ENCODE measurements around the gene SLC1A4. TPM values are rescaled to one million over a fixed set of nuclear protein-coding genes. Genes with fewer than 3 reads are reported as not detected.

SLC1A4 gene
- total RNA-seq, 2 donors from 2014 or later = 0.07 to 1.9 TPM

DNA sequence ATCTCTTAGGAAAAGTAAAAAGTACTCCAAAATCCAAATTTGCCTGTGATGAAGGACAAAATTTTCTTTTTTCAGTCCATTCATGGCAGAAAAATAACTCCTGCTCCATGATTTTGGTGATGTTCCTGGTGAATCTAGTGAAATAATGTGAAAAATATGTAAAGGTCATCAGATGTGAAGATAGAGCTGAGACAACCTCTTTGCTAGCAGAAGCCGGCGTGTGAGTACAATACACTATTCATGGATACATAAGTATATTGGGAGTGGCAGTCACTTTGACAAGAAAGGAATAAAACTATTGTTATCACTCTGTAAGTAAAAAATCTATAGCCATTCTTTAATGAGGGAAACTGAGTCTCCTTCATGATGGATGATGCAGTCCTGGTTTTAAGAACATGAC is 6.3 kb upstream of the SLC1A4 start:
- Histone ChIP-seq H3K4me3 (ENCODE audit: low read length) (no peak overlapping the region), H3K27ac (ENCODE audit: low read depth, low read length) (no peak overlapping the region), H3K9ac (ENCODE audit: extremely low read depth, low read length, poor library complexity, severe bottlenecking) (no peak overlapping the region), H3K27me3 (ENCODE audit: control insufficient read depth, insufficient read depth, low read length, poor library complexity, severe bottlenecking) (peaks cover 17% of the 10 kb centered on the region), H3K4me1 (ENCODE audit: control insufficient read depth, insufficient read depth, low read length) (no peaks in the 10 kb centered on the region), H3K36me3 (ENCODE audit: control insufficient read depth, insufficient read depth, low read length) (no peaks in the 10 kb centered on the region), H3K9me3 (ENCODE audit: control insufficient read depth, low read length) (no peaks in the 10 kb centered on the region)
- Mint-ChIP-seq H3K27ac (no peak overlapping the region), H3K4me1 (no peaks in the 10 kb centered on the region), H3K4me3 (no peak overlapping the region), H3K27me3 (ENCODE audit: insufficient read depth) (peaks cover 33% of the 10 kb centered on the region), H3K36me3 (ENCODE audit: low read depth) (no peaks in the 10 kb centered on the region), H3K9me3 (no peaks in the 10 kb centered on the region)
- 96% methylated on average over 2 of the region's 2 CpGs; no CpG with 5 or more reads in 1 of the 2 experiments for WGBS, 2 experiments (ENCODE audit: insufficient coverage in 1 of 2, insufficient read length in 1 of 2)
- DNase-seq = no peak
- TF ChIP-seq, protein P1, sequence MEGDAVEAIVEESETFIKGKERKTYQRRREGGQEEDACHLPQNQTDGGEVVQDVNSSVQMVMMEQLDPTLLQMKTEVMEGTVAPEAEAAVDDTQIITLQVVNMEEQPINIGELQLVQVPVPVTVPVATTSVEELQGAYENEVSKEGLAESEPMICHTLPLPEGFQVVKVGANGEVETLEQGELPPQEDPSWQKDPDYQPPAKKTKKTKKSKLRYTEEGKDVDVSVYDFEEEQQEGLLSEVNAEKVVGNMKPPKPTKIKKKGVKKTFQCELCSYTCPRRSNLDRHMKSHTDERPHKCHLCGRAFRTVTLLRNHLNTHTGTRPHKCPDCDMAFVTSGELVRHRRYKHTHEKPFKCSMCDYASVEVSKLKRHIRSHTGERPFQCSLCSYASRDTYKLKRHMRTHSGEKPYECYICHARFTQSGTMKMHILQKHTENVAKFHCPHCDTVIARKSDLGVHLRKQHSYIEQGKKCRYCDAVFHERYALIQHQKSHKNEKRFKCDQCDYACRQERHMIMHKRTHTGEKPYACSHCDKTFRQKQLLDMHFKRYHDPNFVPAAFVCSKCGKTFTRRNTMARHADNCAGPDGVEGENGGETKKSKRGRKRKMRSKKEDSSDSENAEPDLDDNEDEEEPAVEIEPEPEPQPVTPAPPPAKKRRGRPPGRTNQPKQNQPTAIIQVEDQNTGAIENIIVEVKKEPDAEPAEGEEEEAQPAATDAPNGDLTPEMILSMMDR (conservative IDR thresholded peaks at IDR 0.05) = no peak

- H3K9me3 ChIP-seq (ENCODE audit: control insufficient read depth, low read length) = no peaks in the 10 kb centered on the region
- H3K9ac ChIP-seq (ENCODE audit: extremely low read depth, low read length, poor library complexity, severe bottlenecking) = no peak overlapping the region
- H3K4me3 ChIP-seq (ENCODE audit: low read length) = no peak overlapping the region
- peaks cover 48% of the 10 kb centered on the region for H3K27me3 Mint-ChIP-seq (ENCODE audit: insufficient read depth)
- H3K36me3 ChIP-seq (ENCODE audit: control insufficient read depth, insufficient read depth, low read length) = no peaks in the 10 kb centered on the region
- no peak overlapping the region for H3K27ac ChIP-seq (ENCODE audit: low read depth, low read length)
- H3K36me3 Mint-ChIP-seq (ENCODE audit: low read depth) = no peaks in the 10 kb centered on the region
- peaks cover 30% of the 10 kb centered on the region for H3K27me3 ChIP-seq (ENCODE audit: control insufficient read depth, insufficient read depth, low read length, poor library complexity, severe bottlenecking)
- no peaks in the 10 kb centered on the region for H3K9me3 Mint-ChIP-seq
- WGBS, 2 experiments (ENCODE audit: insufficient coverage in 1 of 2, insufficient read length in 1 of 2) = 93 to 96% methylated on average over 7 of the region's 7 CpGs
- peaks cover 5% of the 10 kb centered on the region for H3K4me1 Mint-ChIP-seq
- no peaks in the 10 kb centered on the region for H3K4me1 ChIP-seq (ENCODE audit: control insufficient read depth, insufficient read depth, low read length)
- DNase-seq = no peak
- no peak overlapping the region for H3K27ac Mint-ChIP-seq
- TF ChIP-seq, protein P1 (conservative IDR thresholded peaks at IDR 0.05) = no peak
- H3K4me3 Mint-ChIP-seq = no peak overlapping the region
These were observed 3.8 kb upstream of the SLC1A4 start for GRCh38 chr2:64985447-64985846.

DNA sequence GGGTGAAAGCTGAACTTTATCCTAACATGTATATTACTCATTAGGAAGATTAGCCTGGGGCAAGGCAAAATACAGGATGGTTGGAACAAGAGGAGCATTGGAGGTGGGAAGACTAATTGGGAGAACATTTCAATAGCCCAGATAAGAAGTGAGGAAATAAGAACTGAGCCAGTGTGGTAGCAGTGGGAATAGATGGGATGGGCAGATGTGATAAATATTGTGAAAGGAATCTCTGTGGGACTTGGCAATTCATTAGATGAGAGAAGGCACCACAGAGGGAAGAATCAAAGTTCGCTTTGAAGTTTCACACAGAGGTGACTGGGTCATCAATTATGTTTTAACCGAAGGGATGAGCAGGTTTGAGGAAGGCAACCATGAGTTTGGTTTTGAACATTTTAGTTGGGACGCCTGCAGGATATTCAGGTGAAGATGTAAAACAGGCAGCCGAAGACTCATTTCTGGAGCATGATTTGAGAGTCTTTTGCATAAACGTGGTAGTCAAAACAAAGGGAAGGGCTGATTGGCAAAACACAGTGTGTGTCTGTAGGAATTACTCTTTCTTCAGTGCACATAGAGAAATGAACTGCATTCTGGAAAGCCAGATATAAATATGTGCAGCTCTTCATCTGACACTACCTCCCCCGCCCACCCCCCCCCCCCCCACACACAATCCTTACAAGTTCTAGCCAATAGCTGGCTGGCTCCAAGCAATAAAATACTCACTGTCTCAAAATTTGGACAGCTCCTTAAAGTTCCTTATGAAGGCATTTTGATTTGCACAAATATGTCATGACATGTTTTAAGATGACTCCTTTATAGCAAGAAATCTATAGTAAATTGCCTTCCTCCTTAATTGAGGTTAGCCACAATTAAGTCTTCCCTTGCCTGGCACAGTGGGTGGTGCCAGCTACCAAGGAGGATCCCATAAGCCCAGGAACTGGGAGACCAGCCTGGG is 1.9 kb upstream of the SLC1A4 start:
- Histone ChIP-seq H3K9ac (ENCODE audit: extremely low read depth, low read length, poor library complexity, severe bottlenecking) (peak overlapping the region; percentile 78), H3K4me1 (ENCODE audit: control insufficient read depth, insufficient read depth, low read length) (no peaks in the 10 kb centered on the region), H3K27ac (ENCODE audit: low read depth, low read length) (no peak overlapping the region), H3K9me3 (ENCODE audit: control insufficient read depth, low read length) (no peaks in the 10 kb centered on the region), H3K4me3 (ENCODE audit: low read length) (no peak overlapping the region), H3K27me3 (ENCODE audit: control insufficient read depth, insufficient read depth, low read length, poor library complexity, severe bottlenecking) (peaks cover 48% of the 10 kb centered on the region), H3K36me3 (ENCODE audit: control insufficient read depth, insufficient read depth, low read length) (no peaks in the 10 kb centered on the region)
- 75 to 82% methylated on average over 5 of the region's 6 CpGs for WGBS, 2 experiments (ENCODE audit: insufficient coverage in 1 of 2, insufficient read length in 1 of 2)
- Mint-ChIP-seq H3K4me1 (peaks cover 5% of the 10 kb centered on the region), H3K27me3 (ENCODE audit: insufficient read depth) (peaks cover 66% of the 10 kb centered on the region), H3K36me3 (ENCODE audit: low read depth) (peaks cover 2% of the 10 kb centered on the region), H3K9me3 (no peaks in the 10 kb centered on the region), H3K4me3 (peak overlapping the region; percentile 62), H3K27ac (no peak overlapping the region)
- TF ChIP-seq, protein P1 (conservative IDR thresholded peaks at IDR 0.05) = no peak
- no peak for DNase-seq
